ENCODE data around the gene TPM4. TPM values are rescaled to one million over a fixed set of nuclear protein-coding genes. Genes with fewer than 3 reads are reported as not detected.

TPM4 gene
- total RNA-seq, 1 donor from 2014 or later, result 535 TPM

DNA sequence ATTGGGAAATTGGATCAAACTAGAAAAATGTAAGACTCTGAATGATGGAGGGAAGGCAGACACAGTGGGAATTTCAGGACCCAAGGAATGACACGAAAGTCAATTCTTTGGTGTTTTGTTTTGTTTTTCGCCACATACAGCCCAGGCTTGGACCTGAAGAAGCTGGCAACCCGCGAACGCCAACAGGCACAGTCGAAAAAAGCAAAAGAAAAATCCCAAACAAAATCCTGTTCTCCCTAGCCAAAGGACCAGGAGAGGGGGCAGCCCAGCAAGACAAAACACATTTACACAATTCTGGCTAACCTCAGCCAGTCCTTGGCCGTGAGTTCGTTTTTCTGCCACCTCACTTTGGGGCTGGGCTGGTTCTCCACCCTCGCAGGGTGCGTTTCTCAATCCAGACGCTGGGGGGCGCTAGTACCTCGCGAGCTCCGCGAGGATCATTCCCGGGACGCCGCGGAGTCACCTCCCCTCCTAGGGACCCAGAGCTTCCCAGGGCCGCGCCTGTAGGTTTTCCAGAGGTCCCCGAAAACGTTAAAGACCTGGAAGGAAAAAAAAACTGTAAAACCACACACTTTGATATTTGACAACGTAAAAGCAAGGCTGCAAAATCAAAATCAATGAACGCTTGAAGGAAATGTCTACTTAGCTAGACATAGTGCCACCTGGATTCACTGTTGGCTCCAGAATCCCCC, 34.9 kb upstream of the TPM4 start:
- Mint-ChIP-seq H3K27me3 (ENCODE audit: insufficient read depth, low read depth) (peaks cover 19% of the 10 kb centered on the region), H3K4me1 (peaks cover 2% of the 10 kb centered on the region), H3K4me3 (no peak overlapping the region), H3K36me3 (no peaks in the 10 kb centered on the region), H3K27ac (no peak overlapping the region), H3K9me3 (no peaks in the 10 kb centered on the region)
- DNase-seq (ENCODE audit: low spot score), result peak; percentile 86
- H3K9me3 ChIP-seq (ENCODE audit: low read depth), result no peaks in the 10 kb centered on the region
- no peak overlapping the region for H3K9ac ChIP-seq
- H3K27me3 ChIP-seq, result peaks cover 14% of the 10 kb centered on the region
- no peaks in the 10 kb centered on the region for H3F3A ChIP-seq (ENCODE audit: low read depth)
- H3K27ac ChIP-seq, result no peak overlapping the region
- TF ChIP-seq EZH2phosphoT487 (IDR thresholded peaks at IDR 0.05), result no peak
- TF ChIP-seq, protein P1, sequence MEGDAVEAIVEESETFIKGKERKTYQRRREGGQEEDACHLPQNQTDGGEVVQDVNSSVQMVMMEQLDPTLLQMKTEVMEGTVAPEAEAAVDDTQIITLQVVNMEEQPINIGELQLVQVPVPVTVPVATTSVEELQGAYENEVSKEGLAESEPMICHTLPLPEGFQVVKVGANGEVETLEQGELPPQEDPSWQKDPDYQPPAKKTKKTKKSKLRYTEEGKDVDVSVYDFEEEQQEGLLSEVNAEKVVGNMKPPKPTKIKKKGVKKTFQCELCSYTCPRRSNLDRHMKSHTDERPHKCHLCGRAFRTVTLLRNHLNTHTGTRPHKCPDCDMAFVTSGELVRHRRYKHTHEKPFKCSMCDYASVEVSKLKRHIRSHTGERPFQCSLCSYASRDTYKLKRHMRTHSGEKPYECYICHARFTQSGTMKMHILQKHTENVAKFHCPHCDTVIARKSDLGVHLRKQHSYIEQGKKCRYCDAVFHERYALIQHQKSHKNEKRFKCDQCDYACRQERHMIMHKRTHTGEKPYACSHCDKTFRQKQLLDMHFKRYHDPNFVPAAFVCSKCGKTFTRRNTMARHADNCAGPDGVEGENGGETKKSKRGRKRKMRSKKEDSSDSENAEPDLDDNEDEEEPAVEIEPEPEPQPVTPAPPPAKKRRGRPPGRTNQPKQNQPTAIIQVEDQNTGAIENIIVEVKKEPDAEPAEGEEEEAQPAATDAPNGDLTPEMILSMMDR (IDR thresholded peaks at IDR 0.05), result peak; percentile 99
- no peaks in the 10 kb centered on the region for H3K4me1 ChIP-seq
- H3K79me2 ChIP-seq (ENCODE audit: low read depth), result no peaks in the 10 kb centered on the region
- H3K4me3 ChIP-seq, result no peak overlapping the region
- no peaks in the 10 kb centered on the region for H4K20me1 ChIP-seq (ENCODE audit: low read depth)
- peak overlapping the region; percentile 56 for H3K4me2 ChIP-seq
- no peak overlapping the region for H2AFZ ChIP-seq (replicated peaks)
- no peaks in the 10 kb centered on the region for H3K36me3 ChIP-seq

DNA sequence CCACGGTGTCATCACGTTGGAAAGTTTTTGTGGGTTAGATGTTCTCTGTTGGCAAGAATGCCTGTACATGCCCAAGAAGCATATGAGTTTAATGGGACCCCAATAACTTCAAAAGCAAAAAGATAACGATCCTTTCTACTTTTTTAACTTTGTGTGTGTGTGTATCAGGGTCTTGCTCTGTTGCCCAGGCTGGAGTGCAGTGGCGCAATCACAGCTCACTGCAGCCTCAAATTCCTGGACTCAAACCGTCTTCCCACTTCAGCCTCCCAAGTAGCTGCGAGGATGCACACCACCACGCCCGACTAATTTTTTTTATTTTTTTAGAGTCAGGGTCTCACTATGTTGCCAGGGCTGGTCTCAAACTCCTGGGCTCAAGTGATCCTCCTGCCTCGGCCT, 34.3 kb upstream of the TPM4 start:
- TF ChIP-seq, protein P1 (IDR thresholded peaks at IDR 0.05), result no peak
- no peak for TF ChIP-seq EZH2phosphoT487 (IDR thresholded peaks at IDR 0.05)
- TF ChIP-seq EZH2 (IDR thresholded peaks at IDR 0.05), result no peak
- no peak overlapping the region for H2AFZ ChIP-seq (replicated peaks)
- no peak overlapping the region for H3K27ac ChIP-seq
- H3K9ac ChIP-seq, result no peak overlapping the region
- Mint-ChIP-seq H3K36me3 (no peaks in the 10 kb centered on the region), H3K4me3 (no peak overlapping the region), H3K27me3 (ENCODE audit: insufficient read depth, low read depth) (peaks cover 19% of the 10 kb centered on the region), H3K9me3 (no peaks in the 10 kb centered on the region), H3K27ac (no peak overlapping the region), H3K4me1 (peaks cover 2% of the 10 kb centered on the region)
- H4K20me1 ChIP-seq (ENCODE audit: low read depth), result no peaks in the 10 kb centered on the region
- H3K4me3 ChIP-seq, result no peak overlapping the region
- no peaks in the 10 kb centered on the region for H3K4me1 ChIP-seq
- H3K4me2 ChIP-seq, result peak overlapping the region; percentile 56
- peaks cover 14% of the 10 kb centered on the region for H3K27me3 ChIP-seq
- H3K9me3 ChIP-seq (ENCODE audit: low read depth), result no peaks in the 10 kb centered on the region
- no peaks in the 10 kb centered on the region for H3K79me2 ChIP-seq (ENCODE audit: low read depth)
- no peaks in the 10 kb centered on the region for H3K36me3 ChIP-seq
- H3F3A ChIP-seq (ENCODE audit: low read depth), result no peaks in the 10 kb centered on the region
- DNase-seq (ENCODE audit: low spot score), result no peak

DNA sequence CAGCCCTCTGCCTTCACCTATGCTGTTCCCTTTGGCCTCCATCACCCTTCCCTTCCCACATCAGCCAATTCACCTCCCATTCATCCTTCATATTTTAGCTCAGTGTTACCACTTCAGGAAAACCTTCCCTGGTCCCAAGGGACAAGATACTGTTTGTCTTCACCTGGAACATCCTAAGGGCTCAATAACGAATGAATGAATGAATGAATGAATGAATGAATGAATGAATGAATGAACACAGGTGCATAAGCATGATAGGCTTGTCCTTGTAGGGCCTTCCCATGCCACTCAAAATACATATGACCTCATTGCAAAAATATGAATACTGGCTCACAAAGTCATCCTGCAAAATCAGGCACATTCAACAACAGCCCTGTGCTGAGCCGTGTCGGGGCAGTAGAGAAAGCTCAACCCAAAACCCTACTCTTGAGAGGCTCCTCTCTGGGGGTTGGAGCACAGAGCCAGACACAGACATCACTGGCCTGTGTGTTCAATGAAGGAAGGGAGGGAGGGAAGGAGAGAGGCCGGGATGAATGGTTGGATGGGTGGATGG, 33.7 kb upstream of the TPM4 start:
- H3K4me3 Mint-ChIP-seq, result no peak overlapping the region

More for the DNA sequence above, 33.7 kb upstream of the TPM4 start:
- Histone ChIP-seq H3K9me3 (ENCODE audit: low read depth) (no peaks in the 10 kb centered on the region), H3K4me3 (no peak overlapping the region), H4K20me1 (ENCODE audit: low read depth) (no peaks in the 10 kb centered on the region), H3K9ac (no peak overlapping the region), H3K4me1 (no peaks in the 10 kb centered on the region), H3K27ac (no peak overlapping the region), H3F3A (ENCODE audit: low read depth) (no peaks in the 10 kb centered on the region), H3K27me3 (peaks cover 14% of the 10 kb centered on the region), H3K36me3 (no peaks in the 10 kb centered on the region), H3K79me2 (ENCODE audit: low read depth) (no peaks in the 10 kb centered on the region), H2AFZ (replicated peaks) (no peak overlapping the region), H3K4me2 (no peak overlapping the region)
- DNase-seq (ENCODE audit: low spot score), result no peak
- Mint-ChIP-seq H3K27ac (no peak overlapping the region), H3K4me1 (peaks cover 2% of the 10 kb centered on the region), H3K9me3 (no peaks in the 10 kb centered on the region), H3K36me3 (no peaks in the 10 kb centered on the region), H3K27me3 (ENCODE audit: insufficient read depth, low read depth) (peaks cover 19% of the 10 kb centered on the region)
- TF ChIP-seq EZH2 (IDR thresholded peaks at IDR 0.05) (no peak), EZH2phosphoT487 (IDR thresholded peaks at IDR 0.05) (no peak)
- TF ChIP-seq, protein P1 (IDR thresholded peaks at IDR 0.05), result no peak
